Measurements from ENCODE around the gene DONSON.

DONSON gene

DNA sequence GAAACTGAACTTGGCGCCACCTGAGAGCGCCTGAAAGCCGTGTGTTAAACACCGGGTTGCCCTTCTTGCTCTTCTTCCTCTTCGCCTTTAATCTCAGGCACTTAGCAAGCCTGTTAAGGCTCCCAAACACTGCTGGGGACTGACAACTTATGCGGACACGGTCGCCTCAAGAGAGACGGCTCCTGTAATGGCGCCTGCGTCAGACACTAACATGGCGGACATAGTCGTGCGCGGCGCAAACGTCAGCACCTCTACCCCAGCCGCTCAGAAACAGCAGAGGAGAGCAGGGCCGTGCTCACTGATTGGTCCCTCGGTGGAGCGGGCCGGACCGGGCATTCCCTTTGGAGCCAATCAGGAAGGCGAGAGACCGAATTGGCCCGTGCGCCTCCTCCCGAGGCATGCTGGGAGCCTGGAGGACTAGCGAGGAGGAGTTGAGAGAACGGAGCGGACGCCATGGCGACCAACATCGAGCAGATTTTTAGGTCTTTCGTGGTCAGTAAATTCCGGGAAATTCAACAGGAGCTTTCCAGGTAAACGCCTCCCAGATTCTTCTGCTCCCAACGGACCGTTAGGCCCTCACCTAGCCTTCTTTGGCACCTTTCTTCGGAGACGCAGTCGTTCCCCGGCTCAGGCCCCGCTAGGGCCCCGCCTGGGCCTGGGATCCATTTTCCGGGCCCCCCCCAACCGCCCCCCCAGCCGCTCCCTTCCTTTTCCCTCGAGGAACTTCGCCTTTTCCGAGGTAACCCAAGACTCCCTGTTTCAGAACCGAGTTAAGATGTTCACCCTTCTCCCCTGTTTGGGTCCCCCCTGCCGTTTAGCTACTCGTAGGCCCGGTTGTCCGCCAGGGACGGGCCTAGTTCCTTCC lies 45.6 kb downstream of the DONSON start, which contains the start of gene SON (continued):
- TF ChIP-seq ZNF292 (tag by site-specific recombination; IDR thresholded peaks at IDR 0.05; ENCODE audit: borderline replicate concordance, low read depth) (no peak; the same call in 1 of the 2 replicates), TRIM28 (IDR thresholded peaks at IDR 0.05; ENCODE audit: borderline replicate concordance, low read length) (no peak), ZFP37 (tag by site-specific recombination; IDR thresholded peaks at IDR 0.05) (0 out of 2 replicates have a peak, but pooled peaks have one; percentile 24), HOXC10 (CRISPR knock-in tag; IDR thresholded peaks at IDR 0.05) (no peak)
- TF ChIP-seq, protein P1, sequence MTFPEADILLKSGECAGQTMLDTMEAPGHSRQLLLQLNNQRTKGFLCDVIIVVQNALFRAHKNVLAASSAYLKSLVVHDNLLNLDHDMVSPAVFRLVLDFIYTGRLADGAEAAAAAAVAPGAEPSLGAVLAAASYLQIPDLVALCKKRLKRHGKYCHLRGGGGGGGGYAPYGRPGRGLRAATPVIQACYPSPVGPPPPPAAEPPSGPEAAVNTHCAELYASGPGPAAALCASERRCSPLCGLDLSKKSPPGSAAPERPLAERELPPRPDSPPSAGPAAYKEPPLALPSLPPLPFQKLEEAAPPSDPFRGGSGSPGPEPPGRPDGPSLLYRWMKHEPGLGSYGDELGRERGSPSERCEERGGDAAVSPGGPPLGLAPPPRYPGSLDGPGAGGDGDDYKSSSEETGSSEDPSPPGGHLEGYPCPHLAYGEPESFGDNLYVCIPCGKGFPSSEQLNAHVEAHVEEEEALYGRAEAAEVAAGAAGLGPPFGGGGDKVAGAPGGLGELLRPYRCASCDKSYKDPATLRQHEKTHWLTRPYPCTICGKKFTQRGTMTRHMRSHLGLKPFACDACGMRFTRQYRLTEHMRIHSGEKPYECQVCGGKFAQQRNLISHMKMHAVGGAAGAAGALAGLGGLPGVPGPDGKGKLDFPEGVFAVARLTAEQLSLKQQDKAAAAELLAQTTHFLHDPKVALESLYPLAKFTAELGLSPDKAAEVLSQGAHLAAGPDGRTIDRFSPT (tag by site-specific recombination; IDR thresholded peaks at IDR 0.05) = no peak

DNA sequence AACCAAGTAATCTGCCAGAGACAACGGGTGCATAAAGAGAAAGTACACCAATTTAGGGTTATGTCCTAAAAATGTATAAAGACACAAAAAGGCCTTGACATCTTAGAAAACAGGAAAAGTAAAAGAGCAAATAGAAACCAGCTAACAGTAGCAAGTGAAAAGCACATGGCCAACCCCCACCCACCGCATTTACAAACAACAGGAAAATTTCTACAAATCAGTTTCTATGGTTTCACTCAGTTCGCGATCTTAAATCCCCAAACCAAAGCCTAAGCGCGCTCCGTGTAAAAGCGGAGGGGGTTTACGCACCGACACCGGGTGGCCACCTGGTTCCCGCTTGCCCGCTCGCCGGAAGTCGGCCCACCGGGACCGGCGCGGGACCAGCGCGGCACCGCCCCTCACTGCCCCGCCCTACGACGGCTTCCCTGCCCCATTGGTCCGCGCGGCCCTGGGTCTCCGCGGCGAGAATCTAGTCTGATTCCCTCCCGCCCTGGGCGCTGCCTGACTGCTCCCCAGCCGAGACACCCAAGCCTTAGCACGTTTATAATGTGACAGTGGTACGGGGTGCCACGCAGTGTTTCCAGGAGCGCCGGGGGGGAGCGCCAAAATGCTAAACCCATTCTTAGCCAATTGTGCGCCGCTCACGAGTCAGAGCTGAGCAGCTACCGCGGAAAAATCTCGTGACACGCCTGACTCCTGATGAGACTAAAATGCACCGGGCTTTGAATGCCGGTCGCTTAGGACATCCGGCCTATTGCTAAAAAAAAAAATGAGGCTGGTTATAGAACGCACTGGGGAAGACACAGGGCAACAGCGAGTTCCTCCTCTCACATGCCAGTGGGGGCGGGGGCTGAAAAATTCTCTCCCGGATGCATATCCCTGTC lies 46.5 kb downstream of the DONSON start, which contains the start of gene GART:
Gene GART (minus strand): TSS at position 362 of the 884 bp plus-strand sequence. CDS start 2,802 bp downstream, outside the sequence.
- POLR2A ChIA-PET = interaction anchor here (1.5 kb wide), 1 partner anchor 62 kb away, joined by 8 read pairs; the partner anchor contains the start of gene TMEM50B
- Histone ChIP-seq H3K36me3 (ENCODE audit: control insufficient read depth in 2 of 2, insufficient read depth in 1 of 2, low read length in 2 of 2) (peaks cover 35 to 40% of the 10 kb centered on the region in 2 experiments), H3K27ac (ENCODE audit: extremely low read depth, low read depth, low read length) (peak within 1 kb of the TSS; percentile 93), H3K4me1 (ENCODE audit: control insufficient read depth, insufficient read depth, low read length) (peaks cover 12% of the 10 kb centered on the region), H3K9me3 (ENCODE audit: control insufficient read depth, insufficient read depth, low read depth, low read length) (no peaks in the 10 kb centered on the region), H3K4me3 (ENCODE audit: low read depth, low read length) (peak within 1 kb of the TSS; percentile 98)
- CTCF ChIA-PET = no interaction called here
- TF ChIP-seq ZNF48 (tag by site-specific recombination; IDR thresholded peaks at IDR 0.05) (no peak), ZNF157 (tag by site-specific recombination; IDR thresholded peaks at IDR 0.05) (no peak), ZNF843 (tag by site-specific recombination; IDR thresholded peaks at IDR 0.05) (0 out of 2 replicates have a peak, but pooled peaks have one; percentile 10), ZBTB7A (tag by site-specific recombination; IDR thresholded peaks at IDR 0.05; ENCODE audit: low read depth) (peak; percentile 65; the same call in 1 of the 2 replicates), ZNF660 (tag by site-specific recombination; IDR thresholded peaks at IDR 0.05) (peak; percentile 84), ZBTB17 (tag by site-specific recombination; IDR thresholded peaks at IDR 0.05) (no peak), OVOL3 (tag by site-specific recombination; IDR thresholded peaks at IDR 0.05) (peak; percentile 52; the same call in 1 of the 2 replicates), ZFP69B (tag by site-specific recombination; IDR thresholded peaks at IDR 0.05) (no peak), ZIC2 (tag by site-specific recombination; IDR thresholded peaks at IDR 0.05) (peak; percentile 30; the same call in 1 of the 2 replicates), GLIS1 (tag by site-specific recombination; IDR thresholded peaks at IDR 0.05) (peak; percentile 96), BCL11A (tag by site-specific recombination; IDR thresholded peaks at IDR 0.05; ENCODE audit: low read depth) (0 out of 2 replicates have a peak, but pooled peaks have one; percentile 12), GLI4 (tag by site-specific recombination; IDR thresholded peaks at IDR 0.05) (0 out of 2 replicates have a peak, but pooled peaks have one; percentile 68), ZNF324 (tag by site-specific recombination; IDR thresholded peaks at IDR 0.05) (peak; percentile 32; the same call in 1 of the 2 replicates), ZNF155 (tag by site-specific recombination; IDR thresholded peaks at IDR 0.05) (no peak)
- TF ChIP-seq, protein P2, sequence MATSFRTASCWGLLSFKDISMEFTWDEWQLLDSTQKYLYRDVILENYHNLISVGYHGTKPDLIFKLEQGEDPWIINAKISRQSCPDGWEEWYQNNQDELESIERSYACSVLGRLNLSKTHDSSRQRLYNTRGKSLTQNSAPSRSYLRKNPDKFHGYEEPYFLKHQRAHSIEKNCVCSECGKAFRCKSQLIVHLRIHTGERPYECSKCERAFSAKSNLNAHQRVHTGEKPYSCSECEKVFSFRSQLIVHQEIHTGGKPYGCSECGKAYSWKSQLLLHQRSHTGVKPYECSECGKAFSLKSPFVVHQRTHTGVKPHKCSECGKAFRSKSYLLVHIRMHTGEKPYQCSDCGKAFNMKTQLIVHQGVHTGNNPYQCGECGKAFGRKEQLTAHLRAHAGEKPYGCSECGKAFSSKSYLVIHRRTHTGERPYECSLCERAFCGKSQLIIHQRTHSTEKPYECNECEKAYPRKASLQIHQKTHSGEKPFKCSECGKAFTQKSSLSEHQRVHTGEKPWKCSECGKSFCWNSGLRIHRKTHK (tag by site-specific recombination; IDR thresholded peaks at IDR 0.05) = no peak
- TF ChIP-seq, protein P3, sequence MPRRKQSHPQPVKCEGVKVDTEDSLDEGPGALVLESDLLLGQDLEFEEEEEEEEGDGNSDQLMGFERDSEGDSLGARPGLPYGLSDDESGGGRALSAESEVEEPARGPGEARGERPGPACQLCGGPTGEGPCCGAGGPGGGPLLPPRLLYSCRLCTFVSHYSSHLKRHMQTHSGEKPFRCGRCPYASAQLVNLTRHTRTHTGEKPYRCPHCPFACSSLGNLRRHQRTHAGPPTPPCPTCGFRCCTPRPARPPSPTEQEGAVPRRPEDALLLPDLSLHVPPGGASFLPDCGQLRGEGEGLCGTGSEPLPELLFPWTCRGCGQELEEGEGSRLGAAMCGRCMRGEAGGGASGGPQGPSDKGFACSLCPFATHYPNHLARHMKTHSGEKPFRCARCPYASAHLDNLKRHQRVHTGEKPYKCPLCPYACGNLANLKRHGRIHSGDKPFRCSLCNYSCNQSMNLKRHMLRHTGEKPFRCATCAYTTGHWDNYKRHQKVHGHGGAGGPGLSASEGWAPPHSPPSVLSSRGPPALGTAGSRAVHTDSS (tag by site-specific recombination; IDR thresholded peaks at IDR 0.05) = peak; percentile 51; the same call in 1 of the 2 replicates
- TF ChIP-seq, protein P4, sequence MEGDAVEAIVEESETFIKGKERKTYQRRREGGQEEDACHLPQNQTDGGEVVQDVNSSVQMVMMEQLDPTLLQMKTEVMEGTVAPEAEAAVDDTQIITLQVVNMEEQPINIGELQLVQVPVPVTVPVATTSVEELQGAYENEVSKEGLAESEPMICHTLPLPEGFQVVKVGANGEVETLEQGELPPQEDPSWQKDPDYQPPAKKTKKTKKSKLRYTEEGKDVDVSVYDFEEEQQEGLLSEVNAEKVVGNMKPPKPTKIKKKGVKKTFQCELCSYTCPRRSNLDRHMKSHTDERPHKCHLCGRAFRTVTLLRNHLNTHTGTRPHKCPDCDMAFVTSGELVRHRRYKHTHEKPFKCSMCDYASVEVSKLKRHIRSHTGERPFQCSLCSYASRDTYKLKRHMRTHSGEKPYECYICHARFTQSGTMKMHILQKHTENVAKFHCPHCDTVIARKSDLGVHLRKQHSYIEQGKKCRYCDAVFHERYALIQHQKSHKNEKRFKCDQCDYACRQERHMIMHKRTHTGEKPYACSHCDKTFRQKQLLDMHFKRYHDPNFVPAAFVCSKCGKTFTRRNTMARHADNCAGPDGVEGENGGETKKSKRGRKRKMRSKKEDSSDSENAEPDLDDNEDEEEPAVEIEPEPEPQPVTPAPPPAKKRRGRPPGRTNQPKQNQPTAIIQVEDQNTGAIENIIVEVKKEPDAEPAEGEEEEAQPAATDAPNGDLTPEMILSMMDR (tag by site-specific recombination; IDR thresholded peaks at IDR 0.05) = peak; percentile 29; the same call in 1 of the 2 replicates
- TF ChIP-seq, protein P5, sequence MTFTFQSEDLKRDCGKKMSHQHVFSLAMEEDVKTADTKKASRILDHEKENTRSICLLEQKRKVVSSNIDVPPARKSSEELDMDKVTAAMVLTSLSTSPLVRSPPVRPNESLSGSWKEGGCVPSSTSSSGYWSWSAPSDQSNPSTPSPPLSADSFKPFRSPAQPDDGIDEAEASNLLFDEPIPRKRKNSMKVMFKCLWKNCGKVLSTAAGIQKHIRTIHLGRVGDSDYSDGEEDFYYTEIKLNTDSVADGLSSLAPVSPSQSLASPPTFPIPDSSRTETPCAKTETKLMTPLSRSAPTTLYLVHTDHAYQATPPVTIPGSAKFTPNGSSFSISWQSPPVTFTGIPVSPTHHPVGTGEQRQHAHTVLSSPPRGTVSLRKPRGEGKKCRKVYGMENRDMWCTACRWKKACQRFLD (tag by site-specific recombination; IDR thresholded peaks at IDR 0.05) = peak; percentile 68; the same call in 1 of the 2 replicates

Data from HEK293 (cell line).